H1 (cell line): ENCODE measurements around the gene SOCS7. TPM values are rescaled to one million over a fixed set of nuclear protein-coding genes. Genes with fewer than 3 reads are reported as not detected.

Experiments used
- RNF2 ChIP-seq: fragments of 200-900, 300-1000 bp; sonication (generic); IDR thresholded peaks from 2 replicates; pipeline ENCODE4 v1.7.1; 2016; ENCODE audit warnings: borderline replicate concordance, low read depth, mild to moderate bottlenecking, antibody characterized with exemption, low read length; ENCODE audit not compliant: poor library complexity, severe bottlenecking; ENCODE audit errors: missing control alignments
- SP2 ChIP-seq: IDR thresholded peaks from 2 replicates; pipeline ENCODE4 v1.6.1; 2012; ENCODE audit warnings: mild to moderate bottlenecking, low read length, inconsistent platforms
- SUZ12 ChIP-seq: fragments of 200-600 bp; sonication (generic); IDR thresholded peaks from 2 replicates; pipeline ENCODE4 v1.6.1; 2012; ENCODE audit warnings: mild to moderate bottlenecking, inconsistent platforms, low read length, moderate library complexity, mixed read lengths
- TCF12 ChIP-seq: IDR thresholded peaks from 2 replicates; pipeline ENCODE4 v1.6.1; 2011; ENCODE audit warnings: low read depth, mild to moderate bottlenecking, low read length
- polyA plus RNA-seq, 7 experiments: library from polyadenylated mRNA; depleted of rRNA in 3 of 7; stranded (reverse) in 5 of 7; unstranded in 2 of 7; fragments of >200 nt in 5 of 7; fragments of 200-250 nt in 2 of 7; gene quantifications; 1 replicate in 5 of 7; 2 replicates in 1 of 7; 4 replicates in 1 of 7; pipeline versions ENCODE4 v1.2.1 to v1.2.3, GENCODE V29; 2011 to 2013; ENCODE audit warnings: missing spikeins in 2 of 7, mixed read lengths in 2 of 7
- total RNA-seq: library from RNA; stranded (reverse); fragmentation: NEBNext Ultra II Directional; extraction: Animal tissue kit (Norgen Biotek cat#: 25700); gene quantifications from 2 replicates; pipeline ENCODE4 v1.2.1, GENCODE V29; 2021
- TF ChIP-seq, protein P1 (sequence below): IDR thresholded peaks from 2 replicates; pipeline ENCODE4 v1.6.1; 2012; ENCODE audit warnings: inconsistent platforms

SOCS7 gene
- total and polyA plus RNA-seq, 2 of the 8 experiments (the other 6 are each of a cell fraction or from before 2014, with no cell fraction given), result 13.5 to 26.9 TPM

GRCh38 chr17:38358586-38359513, 7.2 kb downstream of the SOCS7 start (continued):
- TF ChIP-seq, protein P1, sequence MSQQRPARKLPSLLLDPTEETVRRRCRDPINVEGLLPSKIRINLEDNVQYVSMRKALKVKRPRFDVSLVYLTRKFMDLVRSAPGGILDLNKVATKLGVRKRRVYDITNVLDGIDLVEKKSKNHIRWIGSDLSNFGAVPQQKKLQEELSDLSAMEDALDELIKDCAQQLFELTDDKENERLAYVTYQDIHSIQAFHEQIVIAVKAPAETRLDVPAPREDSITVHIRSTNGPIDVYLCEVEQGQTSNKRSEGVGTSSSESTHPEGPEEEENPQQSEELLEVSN, result no peak
- TF ChIP-seq SUZ12, result no peak
- no peak for TF ChIP-seq SP2
- no peak for TF ChIP-seq RNF2
- TF ChIP-seq TCF12, result no peak
